Activated naive CD4-positive, alpha-beta T cell (primary cell): ENCODE measurements around the gene DLGAP4.

Source experiments
- DNase-seq, 4 experiments: peaks; one replicate each; lab custom pipeline; 2025; lab: John Stamatoyannopoulos, UW

Gene DLGAP4

DNA sequence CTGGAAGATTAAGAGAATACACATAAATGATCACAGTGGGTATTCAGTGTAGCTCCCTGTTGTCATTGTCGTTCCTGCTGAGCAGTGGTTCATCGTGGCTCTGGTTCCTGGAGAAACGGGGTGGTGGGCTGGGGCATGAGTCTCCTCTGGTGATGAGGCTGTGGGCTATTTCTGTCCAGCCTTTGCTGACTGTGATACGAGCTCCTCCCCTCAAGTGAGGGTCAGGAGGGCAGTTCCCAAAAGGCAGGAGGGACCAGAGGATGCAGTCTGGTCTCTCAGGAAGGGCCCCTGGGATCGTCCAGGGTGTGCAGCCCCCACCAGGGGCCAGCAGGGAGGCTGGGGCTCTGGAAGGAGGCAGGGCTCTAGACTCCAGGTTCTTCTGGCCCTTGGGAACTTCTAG lies 31.1 kb upstream of the DLGAP4 start:
- DNase-seq = no peak

GRCh38 chr20:36275441-36276189 lies 30.5 kb upstream of the DLGAP4 start:
- no peak for DNase-seq

DNA sequence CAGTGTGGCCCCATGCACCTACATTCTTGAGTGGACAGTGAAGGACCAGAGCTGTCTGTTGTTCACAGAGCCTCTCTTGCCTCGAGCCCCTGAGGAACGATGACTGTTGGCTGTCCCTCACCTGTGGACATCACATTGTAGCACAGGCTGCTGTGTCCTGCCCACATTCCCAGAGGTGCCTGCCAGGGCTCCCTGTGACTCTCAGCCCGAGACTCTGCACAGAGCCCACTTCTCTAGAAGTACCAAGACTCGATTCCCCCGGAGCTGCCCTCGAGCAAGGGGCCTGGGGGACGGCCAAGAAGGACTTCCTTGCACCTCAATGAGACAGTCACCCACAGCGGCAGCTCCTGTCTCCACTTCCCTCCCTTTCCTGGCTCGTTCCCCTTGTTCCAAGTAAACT lies 28.6 kb upstream of the DLGAP4 start:
- no peak for DNase-seq

DNA sequence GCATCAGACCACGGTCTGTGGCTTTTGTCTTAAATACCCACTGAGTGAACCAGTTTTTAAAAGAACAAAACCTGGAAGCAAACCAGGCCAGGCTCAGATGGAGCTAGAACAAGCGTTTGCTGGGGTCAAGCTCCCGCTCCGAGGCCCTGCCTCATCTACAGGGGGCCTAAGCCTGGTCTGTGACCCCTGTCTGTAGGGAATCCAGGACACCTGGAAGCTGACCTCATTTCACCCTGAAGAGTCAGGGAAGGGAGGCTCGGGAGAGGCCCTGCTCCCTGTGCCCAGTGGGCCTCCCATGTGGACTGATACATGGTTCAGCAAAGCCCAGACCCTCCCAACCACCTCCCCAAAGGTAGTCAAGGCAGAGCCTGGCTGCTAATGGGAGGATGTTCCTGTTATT lies 26.8 kb upstream of the DLGAP4 start:
- DNase-seq = no peak

DNA sequence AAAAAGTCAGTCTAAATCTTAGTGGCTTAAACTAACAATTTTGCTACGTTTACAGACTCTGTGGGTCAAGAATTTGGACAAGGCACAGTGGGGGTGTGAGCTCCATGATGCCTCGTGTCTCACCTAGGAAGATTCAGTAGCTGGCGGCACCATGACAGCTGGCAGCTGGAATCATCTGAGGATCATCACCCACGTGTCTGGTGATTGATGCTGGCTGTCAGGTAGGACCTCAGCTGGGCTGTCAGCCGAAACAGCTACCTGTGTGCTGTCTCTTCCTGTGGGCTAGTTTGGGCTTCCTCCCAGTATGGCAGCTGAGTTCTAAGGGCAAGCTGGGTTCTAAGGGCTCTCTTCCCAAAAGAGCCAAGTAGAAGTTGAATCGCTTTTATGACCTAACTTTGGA lies 26.4 kb upstream of the DLGAP4 start:
- no peak for DNase-seq

- no peak for DNase-seq
Observed at GRCh38 chr20:36281785-36282380, 24.3 kb upstream of the DLGAP4 start.

GRCh38 chr20:36284751-36285150 lies 21.4 kb upstream of the DLGAP4 start:
- no peak for DNase-seq

GRCh38 chr20:36285746-36286447 lies 20.2 kb upstream of the DLGAP4 start:
- no peak for DNase-seq

DNA sequence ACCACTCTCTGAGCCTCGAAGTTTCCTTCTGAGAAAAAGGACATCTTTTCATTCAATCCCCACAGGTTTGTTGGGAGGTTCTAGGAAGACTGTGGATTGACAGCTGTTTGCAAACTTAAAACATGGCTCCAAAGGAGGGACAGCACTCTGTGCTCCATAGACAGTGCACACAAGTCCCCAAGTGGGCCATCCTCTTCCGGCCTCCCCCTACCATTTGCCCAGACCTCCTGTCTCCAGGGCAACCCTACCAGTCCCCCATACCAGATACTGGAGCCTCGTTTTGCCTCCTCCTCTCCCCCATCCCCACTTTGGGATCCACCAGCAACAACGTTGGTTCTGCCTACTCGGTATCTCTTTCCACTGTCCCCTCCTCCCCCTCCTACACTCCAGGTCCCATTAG lies 8.5 kb upstream of the DLGAP4 start:
- no peak for DNase-seq

DNA sequence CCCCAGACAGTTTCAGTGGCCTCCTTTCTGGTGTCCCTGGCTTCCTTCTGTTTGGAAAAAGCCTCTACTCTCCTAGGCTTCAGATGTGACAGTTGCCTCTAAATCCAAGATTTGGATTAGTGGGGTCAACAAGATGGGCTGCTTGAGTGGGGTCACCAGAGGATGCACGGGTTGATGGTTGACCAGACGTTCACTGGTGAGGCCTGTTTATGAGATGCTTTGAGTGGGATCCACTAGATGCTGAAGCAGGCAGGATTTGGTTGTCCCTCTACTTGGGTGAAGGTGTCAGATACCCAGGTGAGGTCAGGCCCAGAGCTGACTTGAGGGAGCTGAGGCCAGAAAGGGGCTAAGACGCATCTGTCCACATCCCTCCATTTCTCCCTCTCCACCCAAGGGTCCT lies 8.1 kb upstream of the DLGAP4 start:
- no peak for DNase-seq

GRCh38 chr20:36298795-36299339 lies 7.3 kb upstream of the DLGAP4 start:
- DNase-seq = no peak

- DNase-seq = no peak
Observed at GRCh38 chr20:36299459-36299858, 6.7 kb upstream of the DLGAP4 start.

- DNase-seq = no peak
Observed at GRCh38 chr20:36301359-36302119, 4.6 kb upstream of the DLGAP4 start.

GRCh38 chr20:36303020-36303595 lies 3.0 kb upstream of the DLGAP4 start:
- DNase-seq = no peak

DNA sequence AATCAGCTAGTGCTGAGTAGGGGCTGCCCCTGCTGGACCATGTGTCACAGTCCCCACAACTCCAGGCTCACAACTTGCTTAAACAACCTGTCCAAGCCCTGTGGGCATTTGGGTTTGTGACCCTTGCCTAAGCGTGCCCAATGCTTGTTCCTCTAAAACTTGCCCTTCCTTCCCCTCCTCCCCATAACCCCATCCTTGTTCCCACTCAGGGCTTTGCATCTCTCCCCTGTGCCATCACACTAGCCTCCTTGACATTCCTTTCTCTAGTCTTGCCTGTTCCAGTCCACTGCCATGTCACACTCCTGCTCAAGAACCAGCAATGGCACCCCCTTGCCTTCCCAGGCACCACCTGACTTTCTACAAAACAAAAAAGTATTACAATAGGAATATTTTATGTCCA lies 2.3 kb upstream of the DLGAP4 start:
- no peak for DNase-seq

GRCh38 chr20:36304786-36305495 lies 1.2 kb upstream of the DLGAP4 start:
- DNase-seq = no peak

- no peak for DNase-seq
Observed at GRCh38 chr20:36306553-36307411, 643 bp downstream of the DLGAP4 start.

DNA sequence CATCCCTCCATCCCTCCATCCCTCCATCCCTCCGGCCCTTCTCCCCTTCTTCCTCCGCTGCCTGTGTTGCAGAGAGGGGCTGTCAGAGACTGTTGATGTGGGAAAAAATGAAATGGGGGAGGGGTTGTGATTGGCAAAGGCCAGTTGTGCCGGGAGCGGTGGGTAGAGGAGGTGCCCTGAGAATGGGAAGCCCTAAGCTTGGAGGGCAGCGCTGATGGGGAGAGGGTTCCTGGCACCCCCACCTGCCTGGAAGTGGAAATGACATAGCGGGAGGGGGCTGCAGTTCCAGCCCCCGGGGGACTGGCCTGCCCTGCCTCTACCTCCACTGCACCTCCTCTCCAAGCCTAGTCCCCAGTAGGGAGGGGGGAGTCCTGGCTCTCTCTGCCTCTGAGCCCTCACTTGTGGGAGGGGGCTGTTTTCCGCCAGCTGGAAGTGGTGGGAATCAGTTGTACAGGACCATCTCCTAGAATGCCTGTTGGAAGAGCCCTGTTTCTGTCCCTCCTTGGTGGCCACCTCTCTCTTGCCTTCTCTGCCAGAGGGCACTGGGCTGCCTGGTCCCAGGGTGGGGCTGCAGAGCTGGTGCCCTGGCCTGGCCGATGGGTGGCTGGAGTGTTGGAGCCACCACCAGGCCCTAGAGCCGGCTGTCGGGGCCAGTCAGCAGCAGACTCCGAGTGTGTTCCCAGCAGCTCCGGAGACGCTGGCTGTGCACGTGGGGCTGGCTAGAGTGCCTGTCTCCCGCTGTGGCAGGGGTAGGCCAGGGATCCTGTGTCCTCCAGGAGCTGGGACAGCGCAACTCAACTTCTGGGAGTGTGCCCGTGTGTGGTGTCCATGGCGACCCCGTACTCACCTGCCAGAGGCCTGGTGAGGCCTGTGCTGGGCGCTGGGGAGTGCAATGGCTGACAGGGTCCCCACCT lies 1.5 kb downstream of the DLGAP4 start:
- no peak for DNase-seq

GRCh38 chr20:36308353-36308752 lies 2.2 kb downstream of the DLGAP4 start:
- no peak for DNase-seq
